8988T (cell line): ENCODE results near the gene UBXN7.
"Not testable (repeated sequence)": the region's sequence is repeated elsewhere in the genome, so short reads cannot be mapped to it uniquely, and the experiment has no call there.

Source experiments
- DNase-seq: peaks from one replicate; pipeline ENCODE4 v3.0.0; 2011

The UBXN7 gene

GRCh38 chr3:196314597-196314996 is 117.6 kb downstream of the UBXN7 start:
- DNase-seq = no peak

GRCh38 chr3:196314086-196314485 is 118.1 kb downstream of the UBXN7 start:
- DNase-seq = not testable (repeated sequence)

GRCh38 chr3:196302960-196303359 is 129.3 kb downstream of the UBXN7 start:
- DNase-seq = not testable (repeated sequence)

GRCh38 chr3:196302551-196302950 is 129.7 kb downstream of the UBXN7 start:
- not testable (repeated sequence) for DNase-seq

GRCh38 chr3:196298521-196298920 is 133.7 kb downstream of the UBXN7 start:
- DNase-seq = no peak
